ENCODE results near the gene GNG5.
"Not testable (repeated sequence)": the region's sequence is repeated elsewhere in the genome, so short reads cannot be mapped to it uniquely, and the experiment has no call there.

GNG5 gene

DNA sequence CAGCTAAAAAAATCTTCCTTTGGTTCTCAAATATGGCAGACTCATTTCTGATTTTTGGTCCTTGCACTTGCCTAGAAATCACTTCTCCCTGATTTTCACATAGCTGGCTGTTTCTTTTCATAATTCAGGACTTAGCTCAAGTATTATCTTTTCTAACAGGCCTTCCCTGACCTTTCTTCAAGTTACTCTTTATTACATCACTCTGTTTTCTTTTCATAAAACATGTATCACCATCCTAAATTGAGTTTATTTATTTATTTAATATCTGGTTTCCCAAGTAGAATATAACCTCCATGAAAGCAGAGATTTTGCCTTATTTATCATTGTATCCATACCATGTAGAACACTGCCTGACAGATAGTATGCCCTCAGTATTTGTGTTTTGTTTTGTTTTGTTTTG lies 18.2 kb upstream of the GNG5 start:
- no peak for DNase-seq (ENCODE audit: low read depth)
- TF ChIP-seq CTCF (conservative IDR thresholded peaks at IDR 0.05; ENCODE audit: low read depth, low read length), result no peak
- no peak overlapping the region for H3K4me3 ChIP-seq (ENCODE audit: low read length)

- no peak overlapping the region for H3K4me3 ChIP-seq (ENCODE audit: low read length)
- DNase-seq (ENCODE audit: low read depth), result no peak
- TF ChIP-seq CTCF (conservative IDR thresholded peaks at IDR 0.05; ENCODE audit: low read depth, low read length), result no peak
Observed at GRCh38 chr1:84510668-84511067, 4.3 kb upstream of the GNG5 start.

DNA sequence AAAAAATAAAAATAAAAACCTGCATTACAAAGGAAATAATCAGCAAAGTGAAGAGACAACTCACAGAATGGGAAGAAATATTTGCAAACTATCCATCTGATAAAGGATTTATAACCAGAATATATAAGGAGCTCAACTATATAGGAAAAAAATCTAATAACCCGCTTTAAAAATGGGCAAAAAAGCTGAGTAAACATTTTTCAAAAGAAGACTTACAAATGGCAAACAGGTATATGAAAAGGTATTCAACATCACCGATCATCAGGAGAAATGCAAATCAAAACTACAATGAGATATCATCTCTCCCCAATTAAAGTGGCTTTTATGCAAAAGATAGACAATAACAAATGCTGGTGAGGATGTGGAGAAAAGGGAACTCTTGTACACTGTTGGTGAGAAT lies 3.8 kb upstream of the GNG5 start:
- TF ChIP-seq CTCF (conservative IDR thresholded peaks at IDR 0.05; ENCODE audit: low read depth, low read length), result no peak

GRCh38 chr1:84509029-84509428 lies 2.6 kb upstream of the GNG5 start:
- DNase-seq (ENCODE audit: low read depth), result no peak
- H3K4me3 ChIP-seq (ENCODE audit: low read length), result no peak overlapping the region
- TF ChIP-seq CTCF (conservative IDR thresholded peaks at IDR 0.05; ENCODE audit: low read depth, low read length), result no peak

More for the DNA sequence above, 3.8 kb upstream of the GNG5 start:
- DNase-seq (ENCODE audit: low read depth), result no peak
- no peak overlapping the region for H3K4me3 ChIP-seq (ENCODE audit: low read length)

DNA sequence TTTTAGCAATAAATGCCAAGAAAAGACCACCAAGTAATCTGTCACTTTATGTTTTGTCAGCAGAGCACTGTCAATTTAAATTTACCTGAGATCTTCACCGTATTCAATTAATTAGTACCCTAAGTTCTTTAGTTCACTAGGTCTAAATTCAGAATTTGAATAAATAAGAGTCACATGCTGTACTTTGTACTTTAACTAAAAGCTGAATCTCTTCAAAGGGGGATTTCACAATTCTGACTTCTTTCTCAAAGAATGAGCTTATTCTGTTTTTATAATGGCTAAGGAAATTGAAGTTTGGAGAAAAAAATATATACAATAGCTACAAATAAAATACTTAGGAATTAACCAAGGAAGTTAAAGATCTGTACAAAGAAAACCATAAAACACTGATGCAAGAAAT lies 2.1 kb upstream of the GNG5 start:
- no peak overlapping the region for H3K4me3 ChIP-seq (ENCODE audit: low read length)
- no peak for TF ChIP-seq CTCF (conservative IDR thresholded peaks at IDR 0.05; ENCODE audit: low read depth, low read length)

GRCh38 chr1:84507887-84508286 lies 1.5 kb upstream of the GNG5 start:
- DNase-seq (ENCODE audit: low read depth); H3K4me3 ChIP-seq (ENCODE audit: low read length): not testable (repeated sequence)

More for the DNA sequence above, 2.1 kb upstream of the GNG5 start:
- no peak for DNase-seq (ENCODE audit: low read depth)

GRCh38 chr1:84506729-84507453 lies 510 bp upstream of the GNG5 start:
- no peak for TF ChIP-seq CTCF (conservative IDR thresholded peaks at IDR 0.05; ENCODE audit: low read depth, low read length)
- peak overlapping the region; percentile 71 for H3K4me3 ChIP-seq (ENCODE audit: low read length)
- no peak for DNase-seq (ENCODE audit: low read depth)

Data from retinal pigment epithelial cell (primary cell).